ENCODE data around the gene CIB4. TPM values are rescaled to one million over a fixed set of nuclear protein-coding genes. Genes with fewer than 3 reads are reported as not detected.

The CIB4 gene
- total RNA-seq, 1 donor from 2014 or later, result not detected

- Histone ChIP-seq H3K36me3 (ENCODE audit: control insufficient read depth, insufficient read depth, low read length) (no peaks in the 10 kb centered on the region), H3K27me3 (ENCODE audit: control insufficient read depth, insufficient read depth, low read length) (peaks cover 10% of the 10 kb centered on the region), H3K4me3 (ENCODE audit: low read depth, low read length) (no peak overlapping the region)
- DNase-seq (ENCODE audit: low read depth) (no peak), FAIRE-seq (no peak)
- no peak for TF ChIP-seq CTCF (IDR thresholded peaks at IDR 0.05; ENCODE audit: insufficient read depth, low read length, severe bottlenecking)
Observed at GRCh38 chr2:26623541-26624495, 17.3 kb downstream of the CIB4 start.

- peak; percentile 29 for DNase-seq (ENCODE audit: low read depth)
- TF ChIP-seq CTCF (IDR thresholded peaks at IDR 0.05; ENCODE audit: insufficient read depth, low read length, severe bottlenecking), result no peak
- peaks cover 21% of the 10 kb centered on the region for H3K27me3 ChIP-seq (ENCODE audit: control insufficient read depth, insufficient read depth, low read length)
- FAIRE-seq, result no peak
- no peaks in the 10 kb centered on the region for H3K36me3 ChIP-seq (ENCODE audit: control insufficient read depth, insufficient read depth, low read length)
- no peak overlapping the region for H3K4me3 ChIP-seq (ENCODE audit: low read depth, low read length)
Observed at GRCh38 chr2:26621469-26622199, 19.5 kb downstream of the CIB4 start.

GRCh38 chr2:26620031-26620605, 21.0 kb downstream of the CIB4 start:
- no peaks in the 10 kb centered on the region for H3K36me3 ChIP-seq (ENCODE audit: control insufficient read depth, insufficient read depth, low read length)
- FAIRE-seq, result peak; percentile 87
- no peak for DNase-seq (ENCODE audit: low read depth)
- H3K27me3 ChIP-seq (ENCODE audit: control insufficient read depth, insufficient read depth, low read length), result peaks cover 25% of the 10 kb centered on the region
- H3K4me3 ChIP-seq (ENCODE audit: low read depth, low read length), result no peak overlapping the region
- no peak for TF ChIP-seq CTCF (IDR thresholded peaks at IDR 0.05; ENCODE audit: insufficient read depth, low read length, severe bottlenecking)

- no peak for DNase-seq (ENCODE audit: low read depth)
- no peak for FAIRE-seq
- no peak overlapping the region for H3K4me3 ChIP-seq (ENCODE audit: low read depth, low read length)
- H3K27me3 ChIP-seq (ENCODE audit: control insufficient read depth, insufficient read depth, low read length), result peaks cover 29% of the 10 kb centered on the region
- TF ChIP-seq CTCF (IDR thresholded peaks at IDR 0.05; ENCODE audit: insufficient read depth, low read length, severe bottlenecking), result no peak
- H3K36me3 ChIP-seq (ENCODE audit: control insufficient read depth, insufficient read depth, low read length), result no peaks in the 10 kb centered on the region
Observed at GRCh38 chr2:26619521-26619951, 21.6 kb downstream of the CIB4 start.

- DNase-seq (ENCODE audit: low read depth), result no peak
- no peak for FAIRE-seq
- peaks cover 29% of the 10 kb centered on the region for H3K27me3 ChIP-seq (ENCODE audit: control insufficient read depth, insufficient read depth, low read length)
- H3K4me3 ChIP-seq (ENCODE audit: low read depth, low read length), result no peak overlapping the region
- TF ChIP-seq CTCF (IDR thresholded peaks at IDR 0.05; ENCODE audit: insufficient read depth, low read length, severe bottlenecking), result no peak
- H3K36me3 ChIP-seq (ENCODE audit: control insufficient read depth, insufficient read depth, low read length), result no peaks in the 10 kb centered on the region
Observed at GRCh38 chr2:26619096-26619495, 22.1 kb downstream of the CIB4 start.

Data from bronchial epithelial cell (primary cell).